Measurements from ENCODE around the gene CASD1.

The CASD1 gene

GRCh38 chr7:94591176-94591575 lies 81.6 kb downstream of the CASD1 start:
- no peak for DNase-seq (ENCODE audit: low read depth)
- no peak for TF ChIP-seq CTCF (conservative IDR thresholded peaks at IDR 0.05; ENCODE audit: low read length)

GRCh38 chr7:94594882-94595281 lies 85.3 kb downstream of the CASD1 start:
- TF ChIP-seq CTCF (conservative IDR thresholded peaks at IDR 0.05; ENCODE audit: low read length), result no peak
- H3K4me3 ChIP-seq (ENCODE audit: low read length), result no peak overlapping the region
- DNase-seq (ENCODE audit: low read depth), result no peak

More at GRCh38 chr7:94591176-94591575, 81.6 kb downstream of the CASD1 start:
- H3K4me3 ChIP-seq (ENCODE audit: low read length), result no peak overlapping the region

- no peak for DNase-seq (ENCODE audit: low read depth)
- no peak for TF ChIP-seq CTCF (conservative IDR thresholded peaks at IDR 0.05; ENCODE audit: low read length)
- no peak overlapping the region for H3K4me3 ChIP-seq (ENCODE audit: low read length)
These were observed 86.1 kb downstream of the CASD1 start for GRCh38 chr7:94595717-94596116.

GRCh38 chr7:94600267-94600666 lies 90.7 kb downstream of the CASD1 start:
- no peak for TF ChIP-seq CTCF (conservative IDR thresholded peaks at IDR 0.05; ENCODE audit: low read length)
- no peak overlapping the region for H3K4me3 ChIP-seq (ENCODE audit: low read length)
- DNase-seq (ENCODE audit: low read depth), result no peak

GRCh38 chr7:94602181-94602580 lies 92.6 kb downstream of the CASD1 start:
- DNase-seq (ENCODE audit: low read depth), result no peak
- H3K4me3 ChIP-seq (ENCODE audit: low read length), result no peak overlapping the region
- TF ChIP-seq CTCF (conservative IDR thresholded peaks at IDR 0.05; ENCODE audit: low read length), result no peak

- no peak overlapping the region for H3K4me3 ChIP-seq (ENCODE audit: low read length)
- no peak for DNase-seq (ENCODE audit: low read depth)
- TF ChIP-seq CTCF (conservative IDR thresholded peaks at IDR 0.05; ENCODE audit: low read length), result no peak
These were observed 95.4 kb downstream of the CASD1 start for GRCh38 chr7:94605031-94605430.
